ENCODE results near the gene ANTXR1. TPM values are rescaled to one million over a fixed set of nuclear protein-coding genes. Genes with fewer than 3 reads are reported as not detected.

The ANTXR1 gene
- total and polyA plus RNA-seq, 2 of the 8 experiments (the other 6 are each of a cell fraction or from before 2014, with no cell fraction given), result 15.8 to 44.3 TPM

- DNase-seq (ENCODE audit: low read depth in 1 of 2, low spot score in 2 of 2) (no peak), FAIRE-seq (no peak)
- Histone ChIP-seq H3K9me3 (ENCODE audit: insufficient read depth in 2 of 2, low read depth in 1 of 2, low read length in 1 of 2) (no peaks in the 10 kb centered on the region), H3K36me3 (ENCODE audit: control insufficient read depth in 2 of 4, insufficient read depth in 4 of 4, low read length in 3 of 4) (no peaks in the 10 kb centered on the region), H3K18ac (ENCODE audit: extremely low read depth, low read length) (no peak overlapping the region), H2BK20ac (ENCODE audit: low read length) (no peak overlapping the region), H3K14ac (ENCODE audit: insufficient read length) (no peak overlapping the region), H4K91ac (replicated peaks; ENCODE audit: insufficient read length, low read length) (no peak overlapping the region), H3K23me2 (ENCODE audit: low read depth, low read length) (no peaks in the 10 kb centered on the region; the same call in 1 of the 2 replicates), H3K4ac (replicated peaks; ENCODE audit: insufficient read length, low read depth, low read length) (no peak overlapping the region), H3K4me1 (replicated peaks in 1 of 4; ENCODE audit: control insufficient read depth in 3 of 4, insufficient read depth in 4 of 4, low read length in 3 of 4) (peaks cover 2 to 19% (median 14%) of the 10 kb centered on the region in 4 experiments), H3K23ac (ENCODE audit: insufficient read length) (no peak overlapping the region), H3K27me3 (replicated peaks in 1 of 4; ENCODE audit: control insufficient read depth in 3 of 4, extremely low read depth in 1 of 4, insufficient read depth in 3 of 4, low read length in 3 of 4) (no peaks in the 10 kb centered on the region), H3K4me3 (ENCODE audit: extremely low read depth in 1 of 4, insufficient read depth in 2 of 4, low read depth in 3 of 4, low read length in 4 of 4) (no peak overlapping the region), H3K56ac (replicated peaks; ENCODE audit: insufficient read length, low read depth, low read length) (no peak overlapping the region), H2AFZ (ENCODE audit: low read length) (no peak overlapping the region), H3K79me1 (ENCODE audit: low read depth, low read length) (no peaks in the 10 kb centered on the region), H4K20me1 (replicated peaks in 1 of 2; ENCODE audit: control insufficient read depth in 1 of 2, insufficient read depth in 2 of 2, low read length in 2 of 2) (no peaks in the 10 kb centered on the region), H4K8ac (ENCODE audit: extremely low read depth, insufficient read depth, low read length) (no peak overlapping the region), H2BK12ac (ENCODE audit: low read depth, low read length) (no peak overlapping the region), H3K9ac (replicated peaks in 1 of 4; ENCODE audit: extremely low read depth in 1 of 4, low read depth in 3 of 4, low read length in 3 of 4) (no peak overlapping the region), H2BK120ac (replicated peaks; ENCODE audit: low read depth, low read length) (no peak overlapping the region), H3K27ac (ENCODE audit: low read depth, low read length) (no peak overlapping the region), H2BK15ac (ENCODE audit: low read length) (no peak overlapping the region), H3K79me2 (ENCODE audit: control insufficient read depth in 1 of 2, insufficient read depth in 2 of 2, low read length in 2 of 2) (no peaks in the 10 kb centered on the region), H3K4me2 (ENCODE audit: insufficient read depth in 1 of 2, low read depth in 2 of 2, low read length in 2 of 2) (no peak overlapping the region), H2AK5ac (ENCODE audit: low read depth, low read length) (no peak overlapping the region), H2BK5ac (ENCODE audit: low read depth, low read length) (no peak overlapping the region), H4K5ac (ENCODE audit: insufficient read length, low read depth, low read length) (no peak overlapping the region)
- POLR2A ChIA-PET (ENCODE audit: partially characterized antibody), result interaction anchor here (1.0 kb wide), 1 partner anchor 36 kb away, joined by 3 read pairs; no protein-coding TSS in a partner anchor
- TF ChIP-seq HDAC2 (IDR thresholded peaks at IDR 0.05; ENCODE audit: borderline replicate concordance in 1 of 2, low read depth in 2 of 2, low read length in 2 of 2) (no peak), BRCA1 (IDR thresholded peaks at IDR 0.05; ENCODE audit: low read depth, low read length) (no peak)
- TF ChIP-seq, protein P1, sequence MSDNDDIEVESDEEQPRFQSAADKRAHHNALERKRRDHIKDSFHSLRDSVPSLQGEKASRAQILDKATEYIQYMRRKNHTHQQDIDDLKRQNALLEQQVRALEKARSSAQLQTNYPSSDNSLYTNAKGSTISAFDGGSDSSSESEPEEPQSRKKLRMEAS (IDR thresholded peaks at IDR 0.05), result no peak
- TF ChIP-seq, protein P2, sequence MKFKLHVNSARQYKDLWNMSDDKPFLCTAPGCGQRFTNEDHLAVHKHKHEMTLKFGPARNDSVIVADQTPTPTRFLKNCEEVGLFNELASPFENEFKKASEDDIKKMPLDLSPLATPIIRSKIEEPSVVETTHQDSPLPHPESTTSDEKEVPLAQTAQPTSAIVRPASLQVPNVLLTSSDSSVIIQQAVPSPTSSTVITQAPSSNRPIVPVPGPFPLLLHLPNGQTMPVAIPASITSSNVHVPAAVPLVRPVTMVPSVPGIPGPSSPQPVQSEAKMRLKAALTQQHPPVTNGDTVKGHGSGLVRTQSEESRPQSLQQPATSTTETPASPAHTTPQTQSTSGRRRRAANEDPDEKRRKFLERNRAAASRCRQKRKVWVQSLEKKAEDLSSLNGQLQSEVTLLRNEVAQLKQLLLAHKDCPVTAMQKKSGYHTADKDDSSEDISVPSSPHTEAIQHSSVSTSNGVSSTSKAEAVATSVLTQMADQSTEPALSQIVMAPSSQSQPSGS (IDR thresholded peaks at IDR 0.05; ENCODE audit: low read length), result no peak
- WGBS, 2 experiments (ENCODE audit: extremely low coverage in 1 of 2, insufficient coverage in 1 of 2, insufficient read length in 1 of 2, insufficient replicate concordance in 2 of 2, low coverage in 1 of 2, low lambda C conversion rate in 2 of 2, missing lambda C conversion rate in 1 of 2), result 80% methylated on average over 4 of the region's 4 CpGs; no CpG with 5 or more reads in 1 of the 2 experiments
- CTCF ChIA-PET (ENCODE audit: partially characterized antibody), result interaction anchor here (1.0 to 1.6 kb wide), 4 partner anchors 8 to 486 kb away, joined by 3 to 4 read pairs (median 4); no protein-coding TSS in a partner anchor
Measured at GRCh38 chr2:69213201-69213600, 200.2 kb downstream of the ANTXR1 start.

All from H1 (cell line).